GM21717 (cell line): ENCODE results near the gene WFDC2.

ENCODE experiments used
- ATAC-seq: cut with Tn5 transposase; IDR thresholded peaks from one replicate; pipeline ENCODE4 v1.9.1; 2021; ENCODE audit warnings: mild to moderate bottlenecking, moderate library complexity; ENCODE audit not compliant: unreplicated experiment

The WFDC2 gene

GRCh38 chr20:45495501-45495941 lies 26.0 kb downstream of the WFDC2 start:
- no peak for ATAC-seq

GRCh38 chr20:45496166-45496565 lies 26.6 kb downstream of the WFDC2 start:
- no peak for ATAC-seq

- ATAC-seq, result no peak
Measured at GRCh38 chr20:45497971-45498494, 28.5 kb downstream of the WFDC2 start.

GRCh38 chr20:45500022-45500421 lies 30.5 kb downstream of the WFDC2 start:
- ATAC-seq, result no peak

GRCh38 chr20:45501600-45501999 lies 32.0 kb downstream of the WFDC2 start:
- no peak for ATAC-seq

GRCh38 chr20:45502561-45502960 lies 33.0 kb downstream of the WFDC2 start:
- no peak for ATAC-seq

GRCh38 chr20:45503403-45503802 lies 33.9 kb downstream of the WFDC2 start:
- no peak for ATAC-seq

GRCh38 chr20:45506398-45506797 lies 36.8 kb downstream of the WFDC2 start:
- no peak for ATAC-seq

- no peak for ATAC-seq
Measured at GRCh38 chr20:45507011-45507820, 37.7 kb downstream of the WFDC2 start.

GRCh38 chr20:45508068-45508886 lies 38.7 kb downstream of the WFDC2 start:
- no peak for ATAC-seq

GRCh38 chr20:45509091-45509490 lies 39.5 kb downstream of the WFDC2 start:
- ATAC-seq, result no peak

- ATAC-seq, result no peak
Measured at GRCh38 chr20:45510242-45510862, 40.8 kb downstream of the WFDC2 start.

GRCh38 chr20:45515147-45515913 lies 45.8 kb downstream of the WFDC2 start, which contains the start of gene SPINT3:
SPINT3 (minus strand) TSS chr20:45515622; CDS start chr20:45515608, 14 bp downstream.
- no peak for ATAC-seq

GRCh38 chr20:45518282-45518681 lies 48.7 kb downstream of the WFDC2 start:
- no peak for ATAC-seq

- no peak for ATAC-seq
Measured at GRCh38 chr20:45523821-45524220, 54.3 kb downstream of the WFDC2 start.

- no peak for ATAC-seq
Measured at GRCh38 chr20:45527294-45527693, 57.7 kb downstream of the WFDC2 start.
